MM.1S (cell line): ENCODE results near the gene GPC4.

Experiments used
- CTCF ChIP-seq: fragments of 300-600 bp; sonication (generic); IDR thresholded peaks from 2 replicates; pipeline ENCODE4 v1.5.1; 2016; ENCODE audit warnings: antibody characterized with exemption, low read length, mixed read lengths
- EZH2 ChIP-seq: fragments of 300-600 bp; sonication (generic); optimal IDR thresholded peaks from 2 replicates; pipeline ENCODE3; 2017; ENCODE audit warnings: low read depth, mild to moderate bottlenecking, antibody characterized with exemption, low read length, mixed read lengths

- TF ChIP-seq CTCF (no peak), EZH2 (no peak)
These were observed 142.1 kb downstream of the GPC4 start for GRCh38 chrX:133273180-133273579.
